OCI-LY1 (cell line): ENCODE measurements around the gene SEMA5A.

ENCODE experiments used
- H2AFZ ChIP-seq: fragments of 200-600 bp; sonication (generic), shearing (Covaris generic); 2 replicates; pipeline ENCODE4 v1.6.0; 2014; ENCODE audit warnings: antibody characterized with exemption, mild to moderate bottlenecking, low read length
- H3F3A ChIP-seq: fragments of 200-600 bp; sonication (generic), shearing (Covaris generic); 2 replicates; pipeline ENCODE4 v1.6.0; 2014; ENCODE audit warnings: mild to moderate bottlenecking, antibody characterized with exemption, low read length, moderate library complexity; ENCODE audit not compliant: insufficient read depth
- H3K27ac ChIP-seq: fragments of 200-600 bp; sonication (generic); 2 replicates; pipeline ENCODE4 v1.5.1; 2014; ENCODE audit warnings: low read length, mixed run types, mild to moderate bottlenecking, low read depth; ENCODE audit not compliant: poor library complexity, severe bottlenecking
- H3K27me3 ChIP-seq: fragments of 200-600 bp; sonication (generic); 2 replicates; pipeline ENCODE4 v1.6.0; 2014; ENCODE audit warnings: antibody characterized with exemption, mild to moderate bottlenecking, low read length, moderate library complexity; ENCODE audit not compliant: insufficient read depth
- H3K36me3 ChIP-seq: fragments of 200-600 bp; sonication (generic); 2 replicates; pipeline ENCODE4 v1.6.1; 2014; ENCODE audit warnings: mild to moderate bottlenecking, antibody characterized with exemption, low read length, moderate library complexity, mixed read lengths; ENCODE audit not compliant: insufficient read depth
- H3K4me1 ChIP-seq: fragments of 200-600 bp; sonication (generic); 2 replicates; pipeline ENCODE4 v1.5.1; 2014; ENCODE audit warnings: mild to moderate bottlenecking, low read length, moderate library complexity; ENCODE audit not compliant: insufficient read depth, severe bottlenecking
- H3K4me2 ChIP-seq: fragments of 200-600 bp; sonication (generic), shearing (Covaris generic); 2 replicates; pipeline ENCODE4 v1.6.1; 2014; ENCODE audit warnings: low read length
- H3K4me3 ChIP-seq: fragments of 200-600 bp; sonication (generic); 2 replicates; pipeline ENCODE4 v1.5.1; 2014; ENCODE audit warnings: low read length, low read depth, mild to moderate bottlenecking, mixed read lengths; ENCODE audit not compliant: poor library complexity, severe bottlenecking
- H3K79me2 ChIP-seq: fragments of 200-600 bp; shearing (Covaris generic); 2 replicates; pipeline ENCODE4 v1.6.1; 2016; ENCODE audit warnings: mixed run types, low read length, mixed read lengths; ENCODE audit not compliant: insufficient read depth
- H3K9ac ChIP-seq: fragments of 200-600 bp; sonication (generic), shearing (Covaris generic); 2 replicates; pipeline ENCODE4 v1.6.1; 2014; ENCODE audit warnings: mild to moderate bottlenecking, low read length, mixed read lengths
- H3K9me2 ChIP-seq: fragments of 200-600 bp; sonication (generic), shearing (Covaris generic); 2 replicates; pipeline ENCODE4 v1.6.1; 2014; ENCODE audit warnings: low read depth, mild to moderate bottlenecking, low read length, mixed read lengths
- H3K9me3 ChIP-seq: fragments of 200-600 bp; shearing (Covaris generic); 2 replicates; pipeline ENCODE4 v1.6.1; 2014; ENCODE audit warnings: low read length, mixed read lengths
- H4K20me1 ChIP-seq: fragments of 200-600 bp; sonication (generic), shearing (Covaris generic); 2 replicates; pipeline ENCODE4 v1.6.0; 2016; ENCODE audit warnings: mild to moderate bottlenecking, low read length; ENCODE audit not compliant: insufficient read depth
- EZH2 ChIP-seq: fragments of 200-600 bp; sonication (generic), shearing (Covaris generic); IDR thresholded peaks from 2 replicates; pipeline ENCODE4 v1.8.0; 2017; ENCODE audit warnings: borderline replicate concordance, mixed run types, mild to moderate bottlenecking, antibody characterized with exemption, low read length, moderate library complexity, mixed read lengths
- TF ChIP-seq, protein P1 (sequence below): fragments of 200-600 bp; sonication (generic), shearing (Covaris generic); IDR thresholded peaks from 2 replicates; pipeline ENCODE4 v1.5.1; 2017; ENCODE audit warnings: mild to moderate bottlenecking, antibody characterized with exemption, low read length, moderate library complexity, mixed read lengths

The SEMA5A gene

DNA sequence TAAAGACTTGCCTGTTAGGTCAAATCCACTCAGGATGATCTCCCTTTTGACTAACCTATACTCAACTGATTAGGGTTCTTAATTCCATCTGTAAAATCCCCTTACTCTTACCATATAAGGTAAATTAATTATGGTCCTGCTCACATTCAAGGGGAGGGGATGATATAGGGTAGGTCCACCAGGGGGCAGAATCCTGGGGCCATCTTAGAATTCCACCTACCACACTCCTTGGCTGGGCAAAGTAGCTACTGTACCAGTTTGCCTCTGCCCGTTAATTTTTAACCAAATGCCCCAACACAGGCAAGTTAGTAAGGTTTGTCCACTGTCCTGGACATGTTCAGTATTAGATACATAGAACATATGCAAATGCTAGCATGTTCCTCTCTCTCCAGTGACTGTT, 262.4 kb downstream of the SEMA5A start:
- H3K27ac ChIP-seq = no peak overlapping the region
- no peak overlapping the region for H3K4me2 ChIP-seq
- TF ChIP-seq, protein P1, sequence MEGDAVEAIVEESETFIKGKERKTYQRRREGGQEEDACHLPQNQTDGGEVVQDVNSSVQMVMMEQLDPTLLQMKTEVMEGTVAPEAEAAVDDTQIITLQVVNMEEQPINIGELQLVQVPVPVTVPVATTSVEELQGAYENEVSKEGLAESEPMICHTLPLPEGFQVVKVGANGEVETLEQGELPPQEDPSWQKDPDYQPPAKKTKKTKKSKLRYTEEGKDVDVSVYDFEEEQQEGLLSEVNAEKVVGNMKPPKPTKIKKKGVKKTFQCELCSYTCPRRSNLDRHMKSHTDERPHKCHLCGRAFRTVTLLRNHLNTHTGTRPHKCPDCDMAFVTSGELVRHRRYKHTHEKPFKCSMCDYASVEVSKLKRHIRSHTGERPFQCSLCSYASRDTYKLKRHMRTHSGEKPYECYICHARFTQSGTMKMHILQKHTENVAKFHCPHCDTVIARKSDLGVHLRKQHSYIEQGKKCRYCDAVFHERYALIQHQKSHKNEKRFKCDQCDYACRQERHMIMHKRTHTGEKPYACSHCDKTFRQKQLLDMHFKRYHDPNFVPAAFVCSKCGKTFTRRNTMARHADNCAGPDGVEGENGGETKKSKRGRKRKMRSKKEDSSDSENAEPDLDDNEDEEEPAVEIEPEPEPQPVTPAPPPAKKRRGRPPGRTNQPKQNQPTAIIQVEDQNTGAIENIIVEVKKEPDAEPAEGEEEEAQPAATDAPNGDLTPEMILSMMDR = no peak
- TF ChIP-seq EZH2 = no peak
- no peaks in the 10 kb centered on the region for H3K27me3 ChIP-seq
- no peak overlapping the region for H2AFZ ChIP-seq
- H3K9me2 ChIP-seq = no peaks in the 10 kb centered on the region
- no peak overlapping the region for H3K9ac ChIP-seq
- no peaks in the 10 kb centered on the region for H4K20me1 ChIP-seq
- no peaks in the 10 kb centered on the region for H3K9me3 ChIP-seq
- no peaks in the 10 kb centered on the region for H3K36me3 ChIP-seq
- no peaks in the 10 kb centered on the region for H3K4me1 ChIP-seq
- no peaks in the 10 kb centered on the region for H3K79me2 ChIP-seq
- H3F3A ChIP-seq = no peaks in the 10 kb centered on the region
- H3K4me3 ChIP-seq = no peak overlapping the region

DNA sequence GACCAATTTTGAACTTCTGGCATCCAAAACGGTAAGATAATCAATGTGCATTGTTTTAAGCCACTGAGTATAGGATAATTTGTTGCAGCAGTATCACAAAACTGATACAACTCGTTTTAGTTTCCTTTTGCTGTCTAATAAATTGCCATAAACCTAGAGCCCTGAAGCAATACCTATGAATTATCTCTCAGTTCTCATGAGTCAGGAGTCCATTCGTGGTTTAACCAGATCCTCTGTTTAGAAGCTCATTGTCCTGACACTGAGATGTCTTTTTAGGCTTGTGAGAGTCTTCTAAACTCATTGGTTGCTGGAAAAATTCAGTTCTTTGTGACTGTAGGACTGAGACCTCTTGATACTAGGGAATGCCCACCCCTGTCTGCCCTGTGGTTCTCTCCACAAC, 262.9 kb downstream of the SEMA5A start:
- H3K36me3 ChIP-seq = no peaks in the 10 kb centered on the region

DNA sequence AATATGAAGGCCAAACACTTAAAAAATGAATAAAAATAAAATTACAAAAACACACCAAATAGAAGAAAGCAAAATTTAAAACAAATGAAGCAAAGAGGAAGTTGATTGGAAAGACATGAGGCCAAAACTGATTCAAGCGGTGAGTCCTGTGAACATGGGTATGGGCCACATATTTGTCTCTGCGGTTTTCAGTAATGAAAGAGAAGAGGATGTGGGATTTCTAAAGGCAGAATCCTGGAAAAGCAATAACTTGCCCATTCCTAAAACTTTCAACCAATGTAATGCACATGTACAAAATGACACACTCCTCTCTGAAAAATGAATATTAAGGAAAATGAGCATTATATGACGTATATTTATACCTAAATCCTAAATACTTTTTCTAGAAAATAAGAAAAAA, 263.7 kb downstream of the SEMA5A start:
- Histone ChIP-seq H3K9ac (no peak overlapping the region), H3K9me3 (no peaks in the 10 kb centered on the region), H3F3A (no peaks in the 10 kb centered on the region), H3K79me2 (no peaks in the 10 kb centered on the region), H3K4me1 (no peaks in the 10 kb centered on the region), H3K36me3 (no peaks in the 10 kb centered on the region), H3K4me3 (no peak overlapping the region), H3K4me2 (no peak overlapping the region), H2AFZ (no peak overlapping the region), H3K9me2 (no peaks in the 10 kb centered on the region), H4K20me1 (no peaks in the 10 kb centered on the region), H3K27me3 (no peaks in the 10 kb centered on the region), H3K27ac (no peak overlapping the region)
- TF ChIP-seq, protein P1 = no peak
- TF ChIP-seq EZH2 = no peak

More for the DNA sequence above, 262.9 kb downstream of the SEMA5A start:
- Histone ChIP-seq H3K9me3 (no peaks in the 10 kb centered on the region), H3K4me3 (no peak overlapping the region), H3K9me2 (no peaks in the 10 kb centered on the region), H3K4me1 (no peaks in the 10 kb centered on the region), H3K27me3 (no peaks in the 10 kb centered on the region), H4K20me1 (no peaks in the 10 kb centered on the region), H3K4me2 (no peak overlapping the region), H2AFZ (no peak overlapping the region), H3F3A (no peaks in the 10 kb centered on the region), H3K79me2 (no peaks in the 10 kb centered on the region), H3K27ac (no peak overlapping the region), H3K9ac (no peak overlapping the region)
- TF ChIP-seq, protein P1 = no peak
- no peak for TF ChIP-seq EZH2
